HEK293 (cell line): ENCODE measurements around the gene RGS9.

ENCODE experiments used
- CTCF ChIA-PET: fragments of 350-600 bp; formaldehyde crosslinking; extraction: SDS; loops from one replicate; lab custom pipeline; 2021; ENCODE audit warnings: antibody characterized with exemption; lab: Yijun Ruan, JAX
- POLR2A ChIA-PET: fragments of 300-600 bp; formaldehyde crosslinking; extraction: SDS; loops from one replicate; lab custom pipeline; 2020; ENCODE audit warnings: antibody characterized with exemption, inconsistent platforms; lab: Yijun Ruan, JAX
- H3K27ac ChIP-seq: fragments of 200-500 bp; sonication (Bioruptor generic); 2 replicates; pipeline ENCODE4 v1.5.1; 2014; ENCODE audit warnings: low read depth, low read length, control low read depth, inconsistent platforms; ENCODE audit errors: extremely low read depth
- H3K36me3 ChIP-seq, 2 experiments: fragments of 200-500 bp in 1 of 2; sonication (Bioruptor generic) in 1 of 2; 1 replicate in 1 of 2; 2 replicates in 1 of 2; pipeline ENCODE4 v1.5.1; 2014 to 2017; ENCODE audit warnings: inconsistent platforms in 2 of 2, low read length in 2 of 2; ENCODE audit not compliant: control insufficient read depth in 2 of 2, insufficient read depth in 1 of 2
- H3K4me1 ChIP-seq: fragments of 200-500 bp; sonication (Bioruptor generic); 2 replicates; pipeline ENCODE4 v1.5.1; 2014; ENCODE audit warnings: mild to moderate bottlenecking, low read length, inconsistent platforms; ENCODE audit not compliant: control insufficient read depth, insufficient read depth
- H3K4me3 ChIP-seq: 2 replicates; pipeline ENCODE4 v1.5.1; 2011; ENCODE audit warnings: low read depth, mild to moderate bottlenecking, control low read depth, low read length, moderate library complexity
- H3K9me3 ChIP-seq: fragments of 200-500 bp; sonication (Bioruptor generic); 2 replicates; pipeline ENCODE4 v1.5.1; 2014; ENCODE audit warnings: low read depth, low read length, inconsistent platforms; ENCODE audit not compliant: control insufficient read depth, insufficient read depth
- ATF2 ChIP-seq: fragments of 450-650 bp; formaldehyde crosslinking; IDR thresholded peaks from 2 replicates; pipeline ENCODE4 v1.5.1; 2016; ENCODE audit warnings: missing biosample characterization, missing genetic modification characterization, low read depth
- BCL11B ChIP-seq: fragments of 450-650 bp; formaldehyde crosslinking; IDR thresholded peaks from 2 replicates; pipeline ENCODE4 v1.5.1; 2016; ENCODE audit warnings: low read depth, missing biosample characterization, missing genetic modification characterization
- HOXA7 ChIP-seq: sonication (generic); formaldehyde crosslinking; IDR thresholded peaks from 2 replicates; pipeline ENCODE4 v1.8.1; 2022; ENCODE audit warnings: missing genetic modification reagents, borderline replicate concordance
- MZF1 ChIP-seq: fragments of 450-650 bp; formaldehyde crosslinking; IDR thresholded peaks from 2 replicates; pipeline ENCODE4 v1.5.1; 2017; ENCODE audit warnings: missing biosample characterization, missing genetic modification characterization, borderline replicate concordance
- PATZ1 ChIP-seq: fragments of 450-650 bp; formaldehyde crosslinking; IDR thresholded peaks from 2 replicates; pipeline ENCODE4 v1.5.1; 2016; ENCODE audit warnings: missing biosample characterization, missing genetic modification characterization
- RBAK ChIP-seq: fragments of 450-650 bp; formaldehyde crosslinking; IDR thresholded peaks from 2 replicates; pipeline ENCODE4 v1.5.1; 2016; ENCODE audit warnings: missing biosample characterization, missing genetic modification characterization
- TRIM28 ChIP-seq: IDR thresholded peaks from 2 replicates; pipeline ENCODE4 v1.6.1; 2011; ENCODE audit warnings: low read length, control low read depth, borderline replicate concordance
- ZBTB21 ChIP-seq: fragments of 450-650 bp; formaldehyde crosslinking; IDR thresholded peaks from 2 replicates; pipeline ENCODE4 v1.5.1; 2017; ENCODE audit warnings: missing biosample characterization, missing genetic modification characterization
- ZBTB26 ChIP-seq: fragments of 450-650 bp; formaldehyde crosslinking; optimal IDR thresholded peaks from 2 replicates; pipeline ENCODE3; 2016; ENCODE audit warnings: missing biosample characterization, mild to moderate bottlenecking, missing genetic modification characterization
- ZBTB6 ChIP-seq: fragments of 450-650 bp; formaldehyde crosslinking; IDR thresholded peaks from 2 replicates; pipeline ENCODE4 v1.5.1; 2017; ENCODE audit warnings: missing biosample characterization, missing genetic modification characterization
- ZEB2 ChIP-seq: fragments of 450-650 bp; formaldehyde crosslinking; IDR thresholded peaks from 2 replicates; pipeline ENCODE4 v1.5.1; 2016; ENCODE audit warnings: missing biosample characterization, missing genetic modification characterization
- ZNF10 ChIP-seq: fragments of 450-650 bp; formaldehyde crosslinking; IDR thresholded peaks from 2 replicates; pipeline ENCODE4 v1.5.1; 2017; ENCODE audit warnings: missing biosample characterization, missing genetic modification characterization
- ZNF114 ChIP-seq: fragments of 450-650 bp; formaldehyde crosslinking; IDR thresholded peaks from 2 replicates; pipeline ENCODE4 v1.5.0; 2017; ENCODE audit warnings: missing biosample characterization, missing genetic modification characterization
- ZNF174 ChIP-seq: fragments of 450-650 bp; formaldehyde crosslinking; IDR thresholded peaks from 2 replicates; pipeline ENCODE4 v1.5.0; 2017; ENCODE audit warnings: missing biosample characterization, mild to moderate bottlenecking, missing genetic modification characterization
- ZNF184 ChIP-seq: fragments of 450-650 bp; IDR thresholded peaks from 2 replicates; pipeline ENCODE4 v1.5.1; 2018; ENCODE audit warnings: missing biosample characterization, mild to moderate bottlenecking, missing genetic modification characterization
- ZNF19 ChIP-seq: fragments of 450-650 bp; formaldehyde crosslinking; IDR thresholded peaks from 2 replicates; pipeline ENCODE4; 2016; ENCODE audit warnings: missing biosample characterization, missing genetic modification characterization, low read depth
- ZNF24 ChIP-seq: fragments of 450-650 bp; formaldehyde crosslinking; IDR thresholded peaks from 2 replicates; pipeline ENCODE4 v1.5.1; 2016; ENCODE audit warnings: missing biosample characterization, missing genetic modification characterization
- ZNF302 ChIP-seq: fragments of 450-650 bp; formaldehyde crosslinking; IDR thresholded peaks from 2 replicates; pipeline ENCODE4 v1.5.1; 2016; ENCODE audit warnings: missing biosample characterization, missing genetic modification characterization, low read depth
- ZNF341 ChIP-seq: fragments of 450-650 bp; formaldehyde crosslinking; IDR thresholded peaks from 2 replicates; pipeline ENCODE4; 2016; ENCODE audit warnings: low read depth, missing biosample characterization, missing genetic modification characterization
- ZNF350 ChIP-seq: fragments of 450-650 bp; formaldehyde crosslinking; IDR thresholded peaks from 2 replicates; pipeline ENCODE4 v1.5.0; 2017; ENCODE audit warnings: missing biosample characterization, mild to moderate bottlenecking, missing genetic modification characterization
- ZNF391 ChIP-seq: fragments of 450-650 bp; formaldehyde crosslinking; IDR thresholded peaks from 2 replicates; pipeline ENCODE4 v1.5.1; 2016; ENCODE audit warnings: low read depth, missing biosample characterization, missing genetic modification characterization, borderline replicate concordance
- ZNF404 ChIP-seq: fragments of 450-650 bp; formaldehyde crosslinking; IDR thresholded peaks from 2 replicates; pipeline ENCODE4 v1.5.1; 2017; ENCODE audit warnings: missing biosample characterization, missing genetic modification characterization
- ZNF416 ChIP-seq: fragments of 450-650 bp; formaldehyde crosslinking; IDR thresholded peaks from 2 replicates; pipeline ENCODE4 v1.5.1; 2016; ENCODE audit warnings: missing biosample characterization, missing genetic modification characterization
- ZNF639 ChIP-seq: fragments of 450-650 bp; formaldehyde crosslinking; IDR thresholded peaks from 2 replicates; pipeline ENCODE4 v1.5.1; 2016; ENCODE audit warnings: missing biosample characterization, missing genetic modification characterization
- ZNF660 ChIP-seq: fragments of 450-650 bp; IDR thresholded peaks from 2 replicates; pipeline ENCODE4 v1.5.1; 2018; ENCODE audit warnings: missing biosample characterization, mild to moderate bottlenecking, missing genetic modification characterization
- ZNF664 ChIP-seq: fragments of 450-650 bp; formaldehyde crosslinking; IDR thresholded peaks from 2 replicates; pipeline ENCODE4 v1.5.1; 2016; ENCODE audit warnings: missing biosample characterization, missing genetic modification characterization
- ZNF701 ChIP-seq: fragments of 450-650 bp; formaldehyde crosslinking; IDR thresholded peaks from 2 replicates; pipeline ENCODE4 v1.5.1; 2016; ENCODE audit warnings: missing biosample characterization, missing genetic modification characterization

Gene RGS9

GRCh38 chr17:65202844-65203571, 65.8 kb downstream of the RGS9 start:
- ChIA-PET POLR2A (no interaction called here), CTCF (interaction anchor here (0.6 kb wide), 1 partner anchor 962 kb away, joined by 3 read pairs; no protein-coding TSS in a partner anchor)
- H3K27ac ChIP-seq = no peak overlapping the region
- no peaks in the 10 kb centered on the region for H3K36me3 ChIP-seq
- TF ChIP-seq ZNF404 (tag by site-specific recombination) = no peak
- no peak for TF ChIP-seq ZNF341 (tag by site-specific recombination)
- TF ChIP-seq ZNF639 (tag by site-specific recombination) = no peak
- no peaks in the 10 kb centered on the region for H3K4me1 ChIP-seq
- H3K9me3 ChIP-seq = no peaks in the 10 kb centered on the region
- H3K4me3 ChIP-seq = no peak overlapping the region

- no peaks in the 10 kb centered on the region for H3K36me3 ChIP-seq
- no peaks in the 10 kb centered on the region for H3K9me3 ChIP-seq
- CTCF ChIA-PET = interaction anchor here (0.9 kb wide), 1 partner anchor 100 kb away, joined by 3 read pairs; no protein-coding TSS in a partner anchor
- TF ChIP-seq PATZ1 (tag by site-specific recombination) (no peak), ZNF114 (tag by site-specific recombination) (no peak), ZNF660 (tag by site-specific recombination) (no peak), ZNF10 (tag by site-specific recombination) (no peak), ZBTB21 (tag by site-specific recombination) (no peak), ZNF416 (no peak), ZNF19 (tag by site-specific recombination) (no peak), ZNF184 (tag by site-specific recombination) (no peak), TRIM28 (no peak), MZF1 (no peak), BCL11B (tag by site-specific recombination) (no peak), HOXA7 (no peak), RBAK (no peak), ATF2 (no peak), ZNF391 (tag by site-specific recombination) (no peak)
- TF ChIP-seq, all 188 proteins: peak for 0
- H3K4me1 ChIP-seq = no peaks in the 10 kb centered on the region
- no peak overlapping the region for H3K4me3 ChIP-seq
- no peak overlapping the region for H3K27ac ChIP-seq
- POLR2A ChIA-PET = no interaction called here
Measured at GRCh38 chr17:65204001-65204400, 66.8 kb downstream of the RGS9 start.

- H3K4me1 ChIP-seq = no peaks in the 10 kb centered on the region
- H3K9me3 ChIP-seq = no peaks in the 10 kb centered on the region
- H3K27ac ChIP-seq = no peak overlapping the region
- ChIA-PET POLR2A (no interaction called here), CTCF (no interaction called here)
- no peaks in the 10 kb centered on the region for H3K36me3 ChIP-seq
- H3K4me3 ChIP-seq = no peak overlapping the region
- TF ChIP-seq ZNF174 (no peak), ZEB2 (tag by site-specific recombination) (no peak), ZNF664 (tag by site-specific recombination) (no peak), ZNF350 (tag by site-specific recombination) (no peak), ZNF24 (tag by site-specific recombination) (no peak), ZBTB6 (tag by site-specific recombination) (no peak), ZNF701 (tag by site-specific recombination) (no peak), ZBTB26 (tag by site-specific recombination) (no peak), ZNF302 (tag by site-specific recombination) (no peak)
Measured at GRCh38 chr17:65205655-65206054, 68.5 kb downstream of the RGS9 start.
